ENCODE measurements around the gene RIPPLY3.

- TF ChIP-seq EZH2 (IDR thresholded peaks at IDR 0.05; ENCODE audit: low read length) (no peak), CTCF (optimal IDR thresholded peaks at IDR 0.05 in 1 of 3, IDR thresholded peaks at IDR 0.05 in 1 of 3, conservative IDR thresholded peaks at IDR 0.05 in 1 of 3; ENCODE audit: extremely low read depth in 1 of 3, insufficient read depth in 2 of 3, low read length in 3 of 3) (no peak)
Observed at GRCh38 chr21:37061926-37062592, 55.6 kb downstream of the RIPPLY3 start.

Measured in keratinocyte (primary cell).